MCF 10A (cell line): ENCODE measurements around the gene AP2S1. TPM values are rescaled to one million over a fixed set of nuclear protein-coding genes. Genes with fewer than 3 reads are reported as not detected.

Experiments used
- BruUV-seq: library from RNA; stranded (reverse); fragments of 400-500 nt; replicated peaks from 2 replicates; lab custom pipeline; 2021; lab: Mats Ljungman, UMichigan
- CTCF ChIA-PET: fragments of 300-600 bp; sonication (Branson Sonifier 250); formaldehyde crosslinking; extraction: SDS; loops from one replicate; lab custom pipeline; 2021; ENCODE audit warnings: antibody characterized with exemption, inconsistent platforms; lab: Yijun Ruan, JAX
- POLR2A ChIA-PET: fragments of 300-600, 350-650 bp; sonication (Branson Sonifier 250); formaldehyde crosslinking; extraction: SDS; loops from one replicate; lab custom pipeline; 2020; ENCODE audit warnings: antibody characterized with exemption, inconsistent platforms; lab: Yijun Ruan, JAX
- DNase-seq: peaks from one replicate; pipeline ENCODE4 v3.0.0-alpha.2; 2018; ENCODE audit not compliant: unreplicated experiment
- H3K27ac Mint-ChIP-seq: one replicate; pipeline ENCODE4 v1.8.0; 2022; ENCODE audit warnings: mild to moderate bottlenecking, low read depth, mixed read lengths; ENCODE audit not compliant: unreplicated experiment
- H3K27me3 Mint-ChIP-seq: one replicate; pipeline ENCODE4 v1.8.0; 2022; ENCODE audit warnings: mixed read lengths; ENCODE audit not compliant: insufficient read depth, unreplicated experiment
- H3K36me3 Mint-ChIP-seq: one replicate; pipeline ENCODE4 v1.8.0; 2022; ENCODE audit warnings: mild to moderate bottlenecking, moderate library complexity, mixed read lengths; ENCODE audit not compliant: insufficient read depth, unreplicated experiment
- H3K4me1 Mint-ChIP-seq: one replicate; pipeline ENCODE4 v1.8.0; 2022; ENCODE audit warnings: mixed read lengths; ENCODE audit not compliant: insufficient read depth, unreplicated experiment
- H3K4me3 Mint-ChIP-seq: one replicate; pipeline ENCODE4 v1.8.0; 2022; ENCODE audit warnings: mild to moderate bottlenecking, moderate library complexity, mixed read lengths; ENCODE audit not compliant: unreplicated experiment
- H3K9me3 Mint-ChIP-seq: one replicate; pipeline ENCODE4 v1.8.0; 2022; ENCODE audit warnings: mixed read lengths; ENCODE audit not compliant: unreplicated experiment
- CTCF ChIP-seq: fragments of 200-600 bp; IDR thresholded peaks from one replicate; pipeline ENCODE4 v1.8.0; 2022; ENCODE audit warnings: antibody characterized with exemption, mild to moderate bottlenecking; ENCODE audit not compliant: unreplicated experiment
- intact Hi-C: fragments of 100-400 bp; cut with micrococcal nuclease; formaldehyde crosslinking; loops from 2 replicates; pipeline ENCODE4 v1.14.1; 2022
- total RNA-seq: library from RNA; stranded (reverse); gene quantifications from 2 replicates; pipeline ENCODE4 v1.2.3, GENCODE V29; 2022

Gene AP2S1
- total RNA-seq, 1 experiment from 2014 or later = 252 TPM

GRCh38 chr19:46791944-46792343, 58.7 kb downstream of the AP2S1 start:
- Mint-ChIP-seq H3K4me3 (no peak overlapping the region), H3K9me3 (no peaks in the 10 kb centered on the region), H3K27ac (no peak overlapping the region), H3K36me3 (peaks cover 6% of the 10 kb centered on the region), H3K27me3 (no peaks in the 10 kb centered on the region), H3K4me1 (peaks cover 5% of the 10 kb centered on the region)
- no TSS peak for BruUV-seq
- ChIA-PET CTCF (interaction anchor here (0.6 kb wide), 1 partner anchor 323 kb away, joined by 4 read pairs; no protein-coding TSS in a partner anchor), POLR2A (interaction anchor here (0.6 to 1.5 kb wide), 2 partner anchors 8 to 31 kb away, joined by 3 read pairs; no protein-coding TSS in a partner anchor)
- no peak for TF ChIP-seq CTCF
- DNase-seq = no peak
- intact Hi-C loops = no loop called here

- BruUV-seq = no TSS peak
- Mint-ChIP-seq H3K27ac (no peak overlapping the region), H3K36me3 (peaks cover 23% of the 10 kb centered on the region), H3K4me3 (peak overlapping the region; percentile 21), H3K9me3 (no peaks in the 10 kb centered on the region), H3K4me1 (peaks cover 15% of the 10 kb centered on the region), H3K27me3 (no peaks in the 10 kb centered on the region)
- no peak for DNase-seq
- intact Hi-C loops = no loop called here
- no peak for TF ChIP-seq CTCF
- POLR2A ChIA-PET = interaction anchor here (0.6 to 6.9 kb wide), 8 partner anchors 20 to 324 kb away, joined by 3 to 147 read pairs (median 9); partner anchors contain the start of genes AP2S1 and ZC3H4
- CTCF ChIA-PET = interaction anchor here (0.8 to 1.6 kb wide), 4 partner anchors 19 to 51 kb away, joined by 3 to 8 read pairs (median 5); no protein-coding TSS in a partner anchor
Observed at GRCh38 chr19:46789371-46789770, 61.3 kb downstream of the AP2S1 start.

GRCh38 chr19:46788968-46789338, 61.7 kb downstream of the AP2S1 start:
- Mint-ChIP-seq H3K27ac (no peak overlapping the region), H3K9me3 (no peaks in the 10 kb centered on the region), H3K36me3 (peaks cover 28% of the 10 kb centered on the region), H3K4me1 (peaks cover 19% of the 10 kb centered on the region), H3K4me3 (no peak overlapping the region), H3K27me3 (no peaks in the 10 kb centered on the region)
- no peak for DNase-seq
- CTCF ChIA-PET = interaction anchor here (0.7 to 1.6 kb wide), 5 partner anchors 19 to 51 kb away, joined by 3 to 8 read pairs (median 4); no protein-coding TSS in a partner anchor
- BruUV-seq = no TSS peak
- intact Hi-C loops = no loop called here
- POLR2A ChIA-PET = interaction anchor here (0.6 to 6.9 kb wide), 15 partner anchors 8 to 325 kb away, joined by 3 to 147 read pairs (median 5); partner anchors contain the start of genes AP2S1, ARHGAP35, CALM3 and ZC3H4
- TF ChIP-seq CTCF = no peak

GRCh38 chr19:46788262-46788967, 62.2 kb downstream of the AP2S1 start, which contains the start of gene SLC1A5:
Gene SLC1A5 (minus strand): TSS chr19:46788594. CDS start chr19:46787965, 629 bp downstream.
- no peak for TF ChIP-seq CTCF
- H3K4me1 Mint-ChIP-seq = peaks cover 24% of the 10 kb centered on the region
- intact Hi-C loops = no loop called here
- peak within 1 kb of the TSS; percentile 94 for H3K27ac Mint-ChIP-seq
- no peaks in the 10 kb centered on the region for H3K27me3 Mint-ChIP-seq
- no peaks in the 10 kb centered on the region for H3K9me3 Mint-ChIP-seq
- DNase-seq = peak; percentile 99
- H3K36me3 Mint-ChIP-seq = peaks cover 33% of the 10 kb centered on the region
- POLR2A ChIA-PET = interaction anchor here (0.6 to 6.9 kb wide), 24 partner anchors 8 to 1670 kb away, joined by 3 to 147 read pairs (median 4); partner anchors contain the start of genes AP2S1, ARHGAP35, CALM3 and PRKD2
- CTCF ChIA-PET = interaction anchor here (0.6 to 1.6 kb wide), 6 partner anchors 9 to 52 kb away, joined by 3 to 8 read pairs (median 3); no protein-coding TSS in a partner anchor
- peak within 1 kb of the TSS; percentile 93 for H3K4me3 Mint-ChIP-seq
- no TSS peak for BruUV-seq
